Measurements from ENCODE around the gene BANF1.

DNA sequence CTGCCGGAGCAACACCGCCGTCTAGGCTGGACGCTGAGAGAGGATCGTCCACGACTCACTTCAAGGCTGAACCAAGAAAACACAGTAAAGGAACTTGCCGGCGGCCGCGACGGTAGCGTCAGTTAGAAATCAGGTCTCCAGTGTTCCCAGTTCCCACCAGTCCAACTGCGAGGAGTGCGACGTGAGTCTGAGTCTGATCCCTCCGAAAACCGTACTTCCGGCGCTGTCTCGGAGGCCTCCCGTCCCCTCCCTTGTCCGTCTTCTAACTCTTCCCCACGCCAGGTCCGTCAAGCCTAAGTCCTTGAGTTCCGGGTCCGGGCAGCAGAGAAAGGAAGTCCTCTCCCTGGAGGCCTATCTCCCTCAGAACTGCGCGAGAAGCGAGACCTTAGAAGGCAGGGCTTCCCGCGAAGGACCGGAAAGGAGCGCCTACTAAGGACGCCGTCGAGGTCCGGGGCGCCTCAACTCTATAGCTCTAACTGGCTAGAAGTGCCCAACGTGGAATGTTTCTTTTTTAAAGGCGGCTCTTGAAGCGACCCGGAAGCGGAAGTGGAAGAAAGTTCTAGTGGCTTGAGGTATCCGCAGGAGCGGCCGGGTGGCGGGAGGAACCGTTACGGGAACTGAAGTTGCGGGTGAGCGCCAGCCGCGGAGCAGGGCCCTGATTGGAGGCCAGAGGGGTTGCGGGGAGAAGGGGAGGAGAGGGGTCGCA lies at the start of gene BANF1, which contains the start of gene EIF1AD:
- TF ChIP-seq, protein P1, sequence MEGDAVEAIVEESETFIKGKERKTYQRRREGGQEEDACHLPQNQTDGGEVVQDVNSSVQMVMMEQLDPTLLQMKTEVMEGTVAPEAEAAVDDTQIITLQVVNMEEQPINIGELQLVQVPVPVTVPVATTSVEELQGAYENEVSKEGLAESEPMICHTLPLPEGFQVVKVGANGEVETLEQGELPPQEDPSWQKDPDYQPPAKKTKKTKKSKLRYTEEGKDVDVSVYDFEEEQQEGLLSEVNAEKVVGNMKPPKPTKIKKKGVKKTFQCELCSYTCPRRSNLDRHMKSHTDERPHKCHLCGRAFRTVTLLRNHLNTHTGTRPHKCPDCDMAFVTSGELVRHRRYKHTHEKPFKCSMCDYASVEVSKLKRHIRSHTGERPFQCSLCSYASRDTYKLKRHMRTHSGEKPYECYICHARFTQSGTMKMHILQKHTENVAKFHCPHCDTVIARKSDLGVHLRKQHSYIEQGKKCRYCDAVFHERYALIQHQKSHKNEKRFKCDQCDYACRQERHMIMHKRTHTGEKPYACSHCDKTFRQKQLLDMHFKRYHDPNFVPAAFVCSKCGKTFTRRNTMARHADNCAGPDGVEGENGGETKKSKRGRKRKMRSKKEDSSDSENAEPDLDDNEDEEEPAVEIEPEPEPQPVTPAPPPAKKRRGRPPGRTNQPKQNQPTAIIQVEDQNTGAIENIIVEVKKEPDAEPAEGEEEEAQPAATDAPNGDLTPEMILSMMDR (IDR thresholded peaks at IDR 0.05; ENCODE audit: low read depth, low read length, poor library complexity, severe bottlenecking): no peak
- TF ChIP-seq EZH2phosphoT487 (IDR thresholded peaks at IDR 0.05; ENCODE audit: borderline replicate concordance, low read length): no peak
